ENCODE results near the gene TSSK2.

DNA sequence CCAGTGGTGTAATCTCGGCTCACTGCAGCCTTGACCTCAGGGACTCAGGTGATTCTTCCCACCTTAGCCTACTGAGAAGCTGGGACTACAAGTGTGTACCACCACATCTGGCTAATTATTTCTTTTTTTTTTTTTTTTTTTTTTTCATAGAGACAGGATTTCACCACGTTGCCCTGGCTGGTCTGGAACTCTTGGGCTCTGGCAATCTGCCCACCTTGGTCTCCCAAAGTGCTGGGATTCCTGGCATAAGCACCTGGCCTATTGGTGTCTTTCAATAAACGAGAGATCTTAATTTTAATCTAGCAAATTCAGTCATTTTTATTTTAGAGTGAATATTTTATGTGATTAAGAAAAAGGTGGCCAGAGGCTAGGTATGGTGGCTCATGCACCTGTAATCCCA lies 49.0 kb upstream of the TSSK2 start:
- no peak for TF ChIP-seq POLR2A (IDR thresholded peaks at IDR 0.05)
- TF ChIP-seq, protein P1, sequence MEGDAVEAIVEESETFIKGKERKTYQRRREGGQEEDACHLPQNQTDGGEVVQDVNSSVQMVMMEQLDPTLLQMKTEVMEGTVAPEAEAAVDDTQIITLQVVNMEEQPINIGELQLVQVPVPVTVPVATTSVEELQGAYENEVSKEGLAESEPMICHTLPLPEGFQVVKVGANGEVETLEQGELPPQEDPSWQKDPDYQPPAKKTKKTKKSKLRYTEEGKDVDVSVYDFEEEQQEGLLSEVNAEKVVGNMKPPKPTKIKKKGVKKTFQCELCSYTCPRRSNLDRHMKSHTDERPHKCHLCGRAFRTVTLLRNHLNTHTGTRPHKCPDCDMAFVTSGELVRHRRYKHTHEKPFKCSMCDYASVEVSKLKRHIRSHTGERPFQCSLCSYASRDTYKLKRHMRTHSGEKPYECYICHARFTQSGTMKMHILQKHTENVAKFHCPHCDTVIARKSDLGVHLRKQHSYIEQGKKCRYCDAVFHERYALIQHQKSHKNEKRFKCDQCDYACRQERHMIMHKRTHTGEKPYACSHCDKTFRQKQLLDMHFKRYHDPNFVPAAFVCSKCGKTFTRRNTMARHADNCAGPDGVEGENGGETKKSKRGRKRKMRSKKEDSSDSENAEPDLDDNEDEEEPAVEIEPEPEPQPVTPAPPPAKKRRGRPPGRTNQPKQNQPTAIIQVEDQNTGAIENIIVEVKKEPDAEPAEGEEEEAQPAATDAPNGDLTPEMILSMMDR (IDR thresholded peaks at IDR 0.05), result no peak

All from heart left ventricle (tissue), 13 donors.